Breast epithelium (tissue), 3 donors: ENCODE results near the gene RELL2.

Source experiments
- POLR2A ChIP-seq: fragments of 450-650 bp; IDR thresholded peaks from one replicate; pipeline ENCODE4 v1.6.1; 2016; ENCODE audit warnings: antibody characterized with exemption, mild to moderate bottlenecking, moderate library complexity
- TF ChIP-seq, protein P1 (sequence below), 3 donors: fragments of 450-650 bp; IDR thresholded peaks; one replicate each; pipeline ENCODE4 v1.5.1; 2016 to 2017; ENCODE audit warnings: antibody characterized with exemption in 3 of 3, mild to moderate bottlenecking in 3 of 3, moderate library complexity in 3 of 3

DNA sequence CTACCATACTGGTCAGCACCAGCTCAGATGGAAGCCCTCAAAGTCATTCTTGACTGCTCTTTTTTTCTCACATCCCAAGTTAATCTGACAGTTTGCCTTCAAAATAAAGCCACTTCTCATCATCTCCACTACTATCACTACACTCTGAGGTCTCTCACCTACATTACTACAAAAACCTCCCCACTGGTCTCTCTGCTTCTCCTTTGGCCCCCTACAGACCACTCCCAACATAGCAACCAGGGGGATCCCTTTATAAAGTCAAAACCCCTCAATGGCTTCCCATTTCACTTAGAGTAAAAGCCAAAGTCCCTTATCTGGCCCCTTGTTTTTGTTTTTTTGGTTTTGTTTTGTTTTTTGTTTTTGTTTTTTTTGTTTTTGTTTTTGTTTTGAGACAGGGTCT is 40.6 kb downstream of the RELL2 start:
- TF ChIP-seq, protein P1, sequence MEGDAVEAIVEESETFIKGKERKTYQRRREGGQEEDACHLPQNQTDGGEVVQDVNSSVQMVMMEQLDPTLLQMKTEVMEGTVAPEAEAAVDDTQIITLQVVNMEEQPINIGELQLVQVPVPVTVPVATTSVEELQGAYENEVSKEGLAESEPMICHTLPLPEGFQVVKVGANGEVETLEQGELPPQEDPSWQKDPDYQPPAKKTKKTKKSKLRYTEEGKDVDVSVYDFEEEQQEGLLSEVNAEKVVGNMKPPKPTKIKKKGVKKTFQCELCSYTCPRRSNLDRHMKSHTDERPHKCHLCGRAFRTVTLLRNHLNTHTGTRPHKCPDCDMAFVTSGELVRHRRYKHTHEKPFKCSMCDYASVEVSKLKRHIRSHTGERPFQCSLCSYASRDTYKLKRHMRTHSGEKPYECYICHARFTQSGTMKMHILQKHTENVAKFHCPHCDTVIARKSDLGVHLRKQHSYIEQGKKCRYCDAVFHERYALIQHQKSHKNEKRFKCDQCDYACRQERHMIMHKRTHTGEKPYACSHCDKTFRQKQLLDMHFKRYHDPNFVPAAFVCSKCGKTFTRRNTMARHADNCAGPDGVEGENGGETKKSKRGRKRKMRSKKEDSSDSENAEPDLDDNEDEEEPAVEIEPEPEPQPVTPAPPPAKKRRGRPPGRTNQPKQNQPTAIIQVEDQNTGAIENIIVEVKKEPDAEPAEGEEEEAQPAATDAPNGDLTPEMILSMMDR (IDR thresholded peaks at IDR 0.05): no peak
- no peak for TF ChIP-seq POLR2A
